Endothelial cell of umbilical vein (primary cell): ENCODE measurements around the gene LRRC8D. TPM values are rescaled to one million over a fixed set of nuclear protein-coding genes. Genes with fewer than 3 reads are reported as not detected.

Experiments
- BruUV-seq: library from RNA; stranded (reverse); fragments of 400-500 nt; replicated peaks from 2 replicates; lab custom pipeline; 2021; lab: Mats Ljungman, UMichigan
- CTCF ChIA-PET: fragments of 300-600, 350-600 bp; sonication (Branson Sonifier 250); formaldehyde crosslinking; loops from one replicate; lab custom pipeline; 2021; ENCODE audit warnings: antibody characterized with exemption, inconsistent platforms; lab: Charles Lee
- POLR2A ChIA-PET: fragments of 300-600, 350-600 bp; sonication (Branson Sonifier 250); formaldehyde crosslinking; loops from one replicate; lab custom pipeline; 2021; ENCODE audit warnings: antibody characterized with exemption, inconsistent platforms; lab: Charles Lee
- DNase-seq: peaks from one replicate; pipeline ENCODE4 v3.0.0-alpha.2; 2011; ENCODE audit warnings: low read depth, low spot score
- FAIRE-seq: peaks from 2 replicates; lab custom pipeline; 2011; peaks lifted over from hg19 to GRCh38; lab: Jason Lieb, UNC
- H2AFZ ChIP-seq: 2 replicates; pipeline ENCODE4 v1.6.0; 2012; ENCODE audit warnings: low read depth, low read length, control low read depth, inconsistent platforms
- H3K27ac ChIP-seq: 2 replicates; pipeline ENCODE4 v1.5.1; 2011; ENCODE audit warnings: low read depth, mild to moderate bottlenecking, control low read depth, low read length, moderate library complexity; ENCODE audit not compliant: insufficient read depth
- H3K27me3 ChIP-seq, 2 experiments: 2 replicates each; pipeline versions ENCODE4 v1.6.0 to v1.6.1; 2011; ENCODE audit warnings: low read length in 2 of 2, mixed read lengths in 1 of 2; ENCODE audit not compliant: control insufficient read depth in 2 of 2, insufficient read depth in 2 of 2
- H3K36me3 ChIP-seq, 2 experiments: 2 replicates in 1 of 2; 3 replicates in 1 of 2; pipeline ENCODE4 v1.5.1; 2011; ENCODE audit warnings: low read length in 2 of 2, mild to moderate bottlenecking in 1 of 2, moderate library complexity in 1 of 2; ENCODE audit not compliant: control insufficient read depth in 2 of 2, insufficient read depth in 2 of 2; ENCODE audit errors: extremely low read depth in 1 of 2
- H3K4me1 ChIP-seq: 3 replicates; pipeline ENCODE4 v1.5.1; 2011; ENCODE audit warnings: mild to moderate bottlenecking, low read length; ENCODE audit not compliant: control insufficient read depth, insufficient read depth; ENCODE audit errors: extremely low read depth
- H3K4me2 ChIP-seq: 2 replicates; pipeline ENCODE4 v1.6.1; 2011; ENCODE audit warnings: low read length, control low read depth, mixed read lengths; ENCODE audit not compliant: insufficient read depth
- H3K4me3 ChIP-seq, 3 experiments: fragments of 200-600 bp in 1 of 3; sonication (generic), shearing (Covaris generic) in 1 of 3; replicated peaks in 1 of 3; 2 replicates each; pipeline ENCODE4 v1.5.1; 2011 to 2016; ENCODE audit warnings: control low read depth in 3 of 3, low read length in 3 of 3, mild to moderate bottlenecking in 2 of 3, inconsistent platforms in 1 of 3, low read depth in 1 of 3, moderate library complexity in 1 of 3; ENCODE audit not compliant: insufficient read depth in 1 of 3
- H3K79me2 ChIP-seq: 2 replicates; pipeline ENCODE4 v1.6.0; 2012; ENCODE audit warnings: low read length, inconsistent platforms; ENCODE audit not compliant: control insufficient read depth, insufficient read depth
- H3K9ac ChIP-seq: replicated peaks from 2 replicates; pipeline ENCODE3; 2011; ENCODE audit warnings: low read length, control low read depth; ENCODE audit not compliant: insufficient read depth; ENCODE audit errors: extremely low read depth
- H3K9me1 ChIP-seq: replicated peaks from 3 replicates; pipeline ENCODE4 v1.6.0; 2011; ENCODE audit warnings: mild to moderate bottlenecking, low read length; ENCODE audit not compliant: control insufficient read depth, insufficient read depth; ENCODE audit errors: extremely low read depth
- H3K9me3 ChIP-seq: replicated peaks from 2 replicates; pipeline ENCODE4 v1.5.1; 2012; ENCODE audit warnings: low read length, inconsistent platforms; ENCODE audit not compliant: control insufficient read depth, insufficient read depth
- H4K20me1 ChIP-seq: replicated peaks from 2 replicates; pipeline ENCODE3; 2011; ENCODE audit warnings: mild to moderate bottlenecking, low read length; ENCODE audit not compliant: control insufficient read depth, insufficient read depth; ENCODE audit errors: extremely low read depth
- EZH2 ChIP-seq: IDR thresholded peaks from 2 replicates; pipeline ENCODE4 v1.6.1; 2012; ENCODE audit warnings: borderline replicate concordance, low read depth, mild to moderate bottlenecking, moderate library complexity, low read length, inconsistent platforms; ENCODE audit not compliant: severe bottlenecking
- FOS ChIP-seq: IDR thresholded peaks from 2 replicates; pipeline ENCODE4 v1.6.1; 2011; ENCODE audit warnings: mild to moderate bottlenecking, low read length, moderate library complexity, borderline replicate concordance; ENCODE audit not compliant: insufficient read depth
- GATA2 ChIP-seq: IDR thresholded peaks from 2 replicates; pipeline ENCODE4 v1.7.0; 2011; ENCODE audit warnings: low read depth, mild to moderate bottlenecking, moderate library complexity, mixed read lengths, low read length; ENCODE audit not compliant: insufficient read length, insufficient read depth
- JUN ChIP-seq: IDR thresholded peaks from 2 replicates; pipeline ENCODE4 v1.6.1; 2011; ENCODE audit warnings: borderline replicate concordance, low read depth; ENCODE audit not compliant: insufficient read length, insufficient read depth
- MYC ChIP-seq: IDR thresholded peaks from one replicate; pipeline ENCODE4 v1.6.1; 2011; ENCODE audit warnings: mild to moderate bottlenecking, low read depth, low read length
- POLR2A ChIP-seq: IDR thresholded peaks from 2 replicates; pipeline ENCODE4 v1.6.1; 2012; ENCODE audit warnings: low read depth, mild to moderate bottlenecking, control low read depth, low read length
- POLR2AphosphoS5 ChIP-seq: IDR thresholded peaks from 2 replicates; pipeline ENCODE4 v1.6.1; 2012; ENCODE audit warnings: low read depth, mild to moderate bottlenecking, control low read depth, low read length, moderate library complexity; ENCODE audit not compliant: insufficient read depth
- dilution Hi-C: fragments of 300-500 bp; cut with MboI; formaldehyde crosslinking; loops from one replicate; pipeline ENCODE4 v1.15.0; 2019; ENCODE audit warnings: low sequenced_read_pairs; ENCODE audit not compliant: extremely low pct_ligation_motif_present
- intact Hi-C: fragments of 100-400 bp; cut with micrococcal nuclease; formaldehyde crosslinking; loops from one replicate; pipeline ENCODE4 v1.10.0; 2022
- polyA plus RNA-seq, 4 experiments: library from polyadenylated mRNA; depleted of rRNA in 3 of 4; stranded (reverse) in 3 of 4; unstranded in 1 of 4; fragments of >200 nt; gene quantifications; 2 replicates each; pipeline versions ENCODE4 v1.2.1 to v1.2.3, GENCODE V29; 2011 to 2012; ENCODE audit warnings: missing spikeins in 1 of 4
- total RNA-seq: library from RNA; stranded (reverse); gene quantifications from 2 replicates; pipeline ENCODE4 v1.2.3, GENCODE V29; 2021
- TF ChIP-seq, protein P1 (sequence below): IDR thresholded peaks from 2 replicates; pipeline ENCODE4 v1.6.1; 2011; ENCODE audit not compliant: insufficient read depth, insufficient read length
- TF ChIP-seq, protein P2 (sequence below), 2 donors: IDR thresholded peaks; 1 replicate in 1 of 2; 2 replicates in 1 of 2; pipeline ENCODE4 v1.5.1; 2011; ENCODE audit warnings: low read length in 2 of 2, mild to moderate bottlenecking in 2 of 2, moderate library complexity in 2 of 2, control low read depth in 1 of 2, inconsistent platforms in 1 of 2, low read depth in 1 of 2; ENCODE audit not compliant: insufficient read depth in 1 of 2; ENCODE audit errors: extremely low read depth in 1 of 2

LRRC8D gene
- total and polyA plus RNA-seq, 2 donors (not counting 3 experiments of a cell fraction or from before 2014, with no cell fraction given): 31.9 to 37.7 TPM

DNA sequence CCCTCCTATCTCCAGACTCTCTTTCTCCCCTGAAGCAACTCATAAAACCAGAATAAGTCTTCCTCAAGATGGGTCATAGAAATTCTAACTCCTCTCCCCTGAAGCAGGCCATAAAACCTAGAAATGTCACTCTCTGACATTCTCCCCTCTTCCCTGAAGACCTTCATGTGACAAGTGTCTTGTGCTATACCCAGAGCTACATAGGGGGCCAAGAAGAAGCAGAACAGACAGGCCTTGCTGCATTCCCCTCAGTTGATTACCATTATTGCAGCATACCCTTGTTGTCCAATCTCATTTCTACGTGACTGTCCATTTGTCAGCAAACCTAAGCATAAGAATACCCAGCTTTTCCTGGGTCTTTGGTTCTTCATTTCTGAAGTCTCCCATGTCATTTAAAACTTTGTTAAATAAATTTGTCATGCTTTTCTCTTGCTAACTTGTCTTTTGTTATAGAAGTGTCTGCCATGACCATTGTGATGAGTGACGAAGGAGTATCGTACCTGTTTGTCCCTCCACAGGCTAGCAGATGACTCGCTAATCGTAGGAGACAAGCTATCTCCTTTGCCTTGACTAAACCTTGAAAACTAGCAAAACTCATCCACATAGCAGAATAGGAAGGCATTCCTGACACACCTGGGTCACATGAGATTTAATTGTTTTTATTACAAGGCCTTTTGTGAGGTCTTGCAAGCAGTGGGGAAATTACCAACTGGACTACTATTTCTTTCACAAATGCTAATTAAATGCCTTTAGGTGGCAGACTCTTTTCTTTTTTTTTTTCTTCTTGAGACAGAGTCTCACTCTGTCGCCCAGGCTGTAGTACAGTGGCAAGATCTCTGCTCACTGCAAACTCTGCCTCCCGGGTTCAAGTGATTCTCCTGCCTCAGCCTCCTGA is 134.7 kb downstream of the LRRC8D start:
- BruUV-seq: no TSS peak
- no peaks in the 10 kb centered on the region for H3K9me1 ChIP-seq
- H3K4me3 ChIP-seq: no peak overlapping the region
- ChIA-PET POLR2A (no interaction called here), CTCF (no interaction called here)
- H4K20me1 ChIP-seq: no peaks in the 10 kb centered on the region
- H2AFZ ChIP-seq: no peak overlapping the region
- dilution Hi-C loops (no loop called here), intact Hi-C loops (no loop called here)
- FAIRE-seq (no peak), DNase-seq (no peak)
- no peak for TF ChIP-seq MYC
- no peak for TF ChIP-seq POLR2A
- no peak for TF ChIP-seq EZH2
- TF ChIP-seq, protein P1, sequence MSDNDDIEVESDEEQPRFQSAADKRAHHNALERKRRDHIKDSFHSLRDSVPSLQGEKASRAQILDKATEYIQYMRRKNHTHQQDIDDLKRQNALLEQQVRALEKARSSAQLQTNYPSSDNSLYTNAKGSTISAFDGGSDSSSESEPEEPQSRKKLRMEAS: no peak
- TF ChIP-seq POLR2AphosphoS5: no peak
- TF ChIP-seq GATA2: no peak
- TF ChIP-seq, protein P2, sequence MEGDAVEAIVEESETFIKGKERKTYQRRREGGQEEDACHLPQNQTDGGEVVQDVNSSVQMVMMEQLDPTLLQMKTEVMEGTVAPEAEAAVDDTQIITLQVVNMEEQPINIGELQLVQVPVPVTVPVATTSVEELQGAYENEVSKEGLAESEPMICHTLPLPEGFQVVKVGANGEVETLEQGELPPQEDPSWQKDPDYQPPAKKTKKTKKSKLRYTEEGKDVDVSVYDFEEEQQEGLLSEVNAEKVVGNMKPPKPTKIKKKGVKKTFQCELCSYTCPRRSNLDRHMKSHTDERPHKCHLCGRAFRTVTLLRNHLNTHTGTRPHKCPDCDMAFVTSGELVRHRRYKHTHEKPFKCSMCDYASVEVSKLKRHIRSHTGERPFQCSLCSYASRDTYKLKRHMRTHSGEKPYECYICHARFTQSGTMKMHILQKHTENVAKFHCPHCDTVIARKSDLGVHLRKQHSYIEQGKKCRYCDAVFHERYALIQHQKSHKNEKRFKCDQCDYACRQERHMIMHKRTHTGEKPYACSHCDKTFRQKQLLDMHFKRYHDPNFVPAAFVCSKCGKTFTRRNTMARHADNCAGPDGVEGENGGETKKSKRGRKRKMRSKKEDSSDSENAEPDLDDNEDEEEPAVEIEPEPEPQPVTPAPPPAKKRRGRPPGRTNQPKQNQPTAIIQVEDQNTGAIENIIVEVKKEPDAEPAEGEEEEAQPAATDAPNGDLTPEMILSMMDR (IDR thresholded peaks at IDR 0.05; ENCODE audit: extremely low read depth in 1 of 2, insufficient read depth in 1 of 2, low read depth in 1 of 2, low read length in 2 of 2): no peak
- TF ChIP-seq JUN: no peak
- no peak for TF ChIP-seq FOS
- H3K27ac ChIP-seq: no peak overlapping the region
- no peaks in the 10 kb centered on the region for H3K9me3 ChIP-seq
- no peak overlapping the region for H3K9ac ChIP-seq
- no peak overlapping the region for H3K4me2 ChIP-seq
- no peaks in the 10 kb centered on the region for H3K79me2 ChIP-seq
- H3K4me1 ChIP-seq: peaks cover 5% of the 10 kb centered on the region
- no peaks in the 10 kb centered on the region for H3K36me3 ChIP-seq
- no peaks in the 10 kb centered on the region for H3K27me3 ChIP-seq
